ENCODE data around the gene ENC1. TPM values are rescaled to one million over a fixed set of nuclear protein-coding genes. Genes with fewer than 3 reads are reported as not detected.

Gene ENC1
- total RNA-seq, 1 donor from 2014 or later = 13.8 TPM

DNA sequence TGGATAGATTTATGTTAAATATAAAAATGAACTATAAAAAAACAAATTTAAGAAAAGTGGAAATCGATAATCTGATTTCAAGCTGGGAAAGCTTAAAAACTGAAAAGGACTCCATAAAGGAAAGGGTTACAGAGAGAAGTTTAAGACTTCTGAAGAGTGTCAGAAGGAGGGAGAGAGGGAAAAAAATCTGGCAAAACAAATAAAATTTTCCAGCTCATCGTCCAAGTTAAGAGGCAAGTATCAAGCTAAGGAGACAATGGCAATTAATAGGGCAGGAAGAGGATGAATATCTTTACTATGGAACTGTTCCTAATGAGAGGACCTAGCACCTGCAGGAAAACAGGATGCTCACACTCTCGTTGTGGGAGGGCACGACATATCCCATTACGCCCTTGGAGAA lies 24.0 kb upstream of the ENC1 start:
- H3K4me3 Mint-ChIP-seq (ENCODE audit: unreplicated experiment) = no peak overlapping the region
- peaks cover 26% of the 10 kb centered on the region for H3K4me1 Mint-ChIP-seq (ENCODE audit: unreplicated experiment)
- H3K36me3 Mint-ChIP-seq (ENCODE audit: unreplicated experiment) = no peaks in the 10 kb centered on the region
- DNase-seq (ENCODE audit: extremely low spot score, unreplicated experiment) = no peak
- TF ChIP-seq, protein P1, sequence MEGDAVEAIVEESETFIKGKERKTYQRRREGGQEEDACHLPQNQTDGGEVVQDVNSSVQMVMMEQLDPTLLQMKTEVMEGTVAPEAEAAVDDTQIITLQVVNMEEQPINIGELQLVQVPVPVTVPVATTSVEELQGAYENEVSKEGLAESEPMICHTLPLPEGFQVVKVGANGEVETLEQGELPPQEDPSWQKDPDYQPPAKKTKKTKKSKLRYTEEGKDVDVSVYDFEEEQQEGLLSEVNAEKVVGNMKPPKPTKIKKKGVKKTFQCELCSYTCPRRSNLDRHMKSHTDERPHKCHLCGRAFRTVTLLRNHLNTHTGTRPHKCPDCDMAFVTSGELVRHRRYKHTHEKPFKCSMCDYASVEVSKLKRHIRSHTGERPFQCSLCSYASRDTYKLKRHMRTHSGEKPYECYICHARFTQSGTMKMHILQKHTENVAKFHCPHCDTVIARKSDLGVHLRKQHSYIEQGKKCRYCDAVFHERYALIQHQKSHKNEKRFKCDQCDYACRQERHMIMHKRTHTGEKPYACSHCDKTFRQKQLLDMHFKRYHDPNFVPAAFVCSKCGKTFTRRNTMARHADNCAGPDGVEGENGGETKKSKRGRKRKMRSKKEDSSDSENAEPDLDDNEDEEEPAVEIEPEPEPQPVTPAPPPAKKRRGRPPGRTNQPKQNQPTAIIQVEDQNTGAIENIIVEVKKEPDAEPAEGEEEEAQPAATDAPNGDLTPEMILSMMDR (IDR thresholded peaks at IDR 0.05) = no peak
- H3K27me3 Mint-ChIP-seq (ENCODE audit: unreplicated experiment) = peaks cover 4% of the 10 kb centered on the region
- no peak overlapping the region for H3K27ac Mint-ChIP-seq (ENCODE audit: unreplicated experiment)
- no peaks in the 10 kb centered on the region for H3K9me3 Mint-ChIP-seq (ENCODE audit: unreplicated experiment)

DNA sequence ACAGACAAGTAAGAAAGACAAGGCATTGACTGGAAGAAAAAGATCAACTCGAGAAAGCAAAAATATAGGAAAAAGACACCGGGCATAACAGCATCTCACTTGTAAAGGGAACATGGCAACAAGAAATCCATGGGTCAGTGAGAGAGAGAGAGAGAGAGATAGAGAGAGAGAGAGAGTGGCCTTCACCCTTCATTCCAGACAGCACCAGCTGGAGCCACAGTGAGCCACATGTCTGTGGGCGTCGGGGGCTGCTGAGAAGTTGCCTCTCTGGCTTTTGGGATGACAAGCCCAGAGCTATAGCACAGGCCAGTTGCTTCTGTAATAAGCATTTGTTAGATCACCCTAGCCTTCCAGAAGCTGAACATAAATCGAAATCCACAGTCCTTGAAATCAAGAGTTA lies 20.3 kb upstream of the ENC1 start:
- Mint-ChIP-seq H3K27ac (ENCODE audit: unreplicated experiment) (peak overlapping the region; percentile 1), H3K4me3 (ENCODE audit: unreplicated experiment) (no peak overlapping the region), H3K9me3 (ENCODE audit: unreplicated experiment) (no peaks in the 10 kb centered on the region), H3K4me1 (ENCODE audit: unreplicated experiment) (peaks cover 19% of the 10 kb centered on the region), H3K27me3 (ENCODE audit: unreplicated experiment) (peaks cover 4% of the 10 kb centered on the region), H3K36me3 (ENCODE audit: unreplicated experiment) (no peaks in the 10 kb centered on the region)
- TF ChIP-seq, protein P1 (IDR thresholded peaks at IDR 0.05) = no peak
- no peak for DNase-seq (ENCODE audit: extremely low spot score, unreplicated experiment)

DNA sequence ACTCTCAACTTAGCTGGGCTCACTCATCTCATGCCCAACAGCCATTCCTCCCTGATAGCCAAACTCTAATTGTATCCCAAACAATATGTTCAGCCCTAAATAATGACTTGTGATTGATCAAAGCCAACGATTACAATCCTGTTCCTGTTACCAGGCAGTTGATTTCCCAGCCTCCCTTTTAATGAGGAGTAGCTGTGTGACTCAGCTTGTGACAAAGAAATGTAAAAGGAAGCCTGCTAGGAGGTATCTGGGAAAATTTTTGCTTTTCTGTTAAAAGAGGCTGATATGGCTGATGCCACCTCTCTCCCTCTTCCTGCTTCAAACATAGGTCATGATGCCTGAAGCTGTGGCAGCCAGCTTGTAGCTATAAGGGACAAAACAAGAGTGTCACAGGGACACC lies 19.6 kb upstream of the ENC1 start:
- TF ChIP-seq, protein P1 (IDR thresholded peaks at IDR 0.05) = no peak
- no peak overlapping the region for H3K4me3 Mint-ChIP-seq (ENCODE audit: unreplicated experiment)
- H3K27me3 Mint-ChIP-seq (ENCODE audit: unreplicated experiment) = no peaks in the 10 kb centered on the region
- no peak for DNase-seq (ENCODE audit: extremely low spot score, unreplicated experiment)
- H3K27ac Mint-ChIP-seq (ENCODE audit: unreplicated experiment) = no peak overlapping the region
- H3K4me1 Mint-ChIP-seq (ENCODE audit: unreplicated experiment) = peaks cover 16% of the 10 kb centered on the region
- no peaks in the 10 kb centered on the region for H3K9me3 Mint-ChIP-seq (ENCODE audit: unreplicated experiment)
- no peaks in the 10 kb centered on the region for H3K36me3 Mint-ChIP-seq (ENCODE audit: unreplicated experiment)

DNA sequence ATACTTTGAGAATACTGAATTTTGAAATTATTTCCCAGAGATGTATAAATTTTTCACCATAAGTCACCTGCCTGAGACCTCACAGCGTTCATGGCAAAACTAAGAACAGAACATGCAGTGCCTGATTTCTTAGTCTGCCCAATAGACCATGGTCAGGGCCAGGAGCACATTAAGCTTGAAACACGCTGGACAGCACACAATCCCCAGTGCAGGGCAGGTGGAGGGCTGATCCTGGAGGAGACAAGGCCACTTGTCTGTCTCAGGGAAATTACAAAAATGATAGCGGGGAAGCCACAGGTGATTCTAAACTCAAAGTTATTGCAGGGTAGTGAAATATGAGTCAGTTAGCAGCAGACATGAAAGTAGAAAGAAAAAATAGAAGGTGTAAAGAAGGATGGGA lies 18.6 kb upstream of the ENC1 start:
- Mint-ChIP-seq H3K27me3 (ENCODE audit: unreplicated experiment) (no peaks in the 10 kb centered on the region), H3K36me3 (ENCODE audit: unreplicated experiment) (no peaks in the 10 kb centered on the region), H3K4me3 (ENCODE audit: unreplicated experiment) (no peak overlapping the region), H3K4me1 (ENCODE audit: unreplicated experiment) (peaks cover 16% of the 10 kb centered on the region), H3K9me3 (ENCODE audit: unreplicated experiment) (no peaks in the 10 kb centered on the region), H3K27ac (ENCODE audit: unreplicated experiment) (no peak overlapping the region)
- DNase-seq (ENCODE audit: extremely low spot score, unreplicated experiment) = no peak
- TF ChIP-seq, protein P1 (IDR thresholded peaks at IDR 0.05) = no peak

DNA sequence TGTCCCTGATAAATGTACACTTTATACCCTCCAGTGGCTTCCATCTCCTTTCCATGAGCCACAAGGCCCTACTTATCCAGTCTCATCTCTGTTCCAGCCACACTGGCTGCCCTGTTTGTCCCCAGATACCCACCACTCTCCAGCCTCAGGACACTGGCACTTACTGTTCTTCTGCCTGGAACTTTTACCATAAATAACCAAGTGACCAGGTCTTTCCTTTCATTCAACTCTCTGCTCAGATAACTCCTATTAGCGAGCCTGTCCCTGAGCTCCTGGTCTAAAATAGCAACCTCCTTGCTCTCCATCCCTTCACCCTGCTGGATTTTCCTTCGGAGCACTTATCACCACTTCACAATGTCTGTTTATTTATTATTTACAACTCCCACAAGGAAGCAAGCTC lies 16.6 kb upstream of the ENC1 start:
- H3K27ac Mint-ChIP-seq (ENCODE audit: unreplicated experiment) = no peak overlapping the region
- H3K4me1 Mint-ChIP-seq (ENCODE audit: unreplicated experiment) = peaks cover 12% of the 10 kb centered on the region
- H3K27me3 Mint-ChIP-seq (ENCODE audit: unreplicated experiment) = no peaks in the 10 kb centered on the region
- H3K9me3 Mint-ChIP-seq (ENCODE audit: unreplicated experiment) = no peaks in the 10 kb centered on the region
- TF ChIP-seq, protein P1 (IDR thresholded peaks at IDR 0.05) = no peak
- DNase-seq (ENCODE audit: extremely low spot score, unreplicated experiment) = no peak
- no peaks in the 10 kb centered on the region for H3K36me3 Mint-ChIP-seq (ENCODE audit: unreplicated experiment)
- H3K4me3 Mint-ChIP-seq (ENCODE audit: unreplicated experiment) = no peak overlapping the region
